ENCODE results near the gene SLC41A2. TPM values are rescaled to one million over a fixed set of nuclear protein-coding genes. Genes with fewer than 3 reads are reported as not detected.

The SLC41A2 gene
- total RNA-seq, 4 donors from 2014 or later, result 22.4 to 27.8 (median 23.9) TPM

DNA sequence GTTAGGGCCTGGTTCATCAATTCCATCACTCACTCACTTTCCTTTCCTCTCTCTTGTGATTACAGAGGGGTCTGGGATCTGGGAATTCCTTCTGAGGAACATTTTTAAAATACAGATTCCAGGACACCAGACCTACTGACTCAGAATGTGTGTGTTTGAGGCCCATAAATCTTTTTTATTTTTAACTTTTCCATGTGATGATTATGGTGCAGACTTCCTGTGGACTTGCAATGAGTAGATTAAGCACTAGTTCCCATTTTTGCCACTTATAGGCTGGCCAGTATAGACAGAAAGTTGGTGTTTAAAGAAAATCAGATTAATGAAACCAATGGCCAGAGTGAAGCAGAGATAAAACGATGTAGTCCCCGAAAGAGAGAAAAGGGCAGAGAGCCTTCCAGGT, 28.1 kb downstream of the SLC41A2 start:
- 71% methylated on average over 2 of the region's 2 CpGs for WGBS
- Histone ChIP-seq H3K36me3 (no peaks in the 10 kb centered on the region), H3K4me1 (no peaks in the 10 kb centered on the region), H3K27me3 (no peaks in the 10 kb centered on the region), H3K27ac (replicated peaks in 1 of 4) (no peak overlapping the region), H3K4me3 (no peak overlapping the region), H3K9me3 (no peaks in the 10 kb centered on the region)
- DNase-seq (ENCODE audit: extremely low spot score), result no peak
- no peak for TF ChIP-seq POLR2A (IDR thresholded peaks at IDR 0.05; ENCODE audit: low read depth)
- no peak for TF ChIP-seq EP300 (IDR thresholded peaks at IDR 0.05)
- no peak for TF ChIP-seq POLR2AphosphoS5 (IDR thresholded peaks at IDR 0.05)
- TF ChIP-seq, protein P1, sequence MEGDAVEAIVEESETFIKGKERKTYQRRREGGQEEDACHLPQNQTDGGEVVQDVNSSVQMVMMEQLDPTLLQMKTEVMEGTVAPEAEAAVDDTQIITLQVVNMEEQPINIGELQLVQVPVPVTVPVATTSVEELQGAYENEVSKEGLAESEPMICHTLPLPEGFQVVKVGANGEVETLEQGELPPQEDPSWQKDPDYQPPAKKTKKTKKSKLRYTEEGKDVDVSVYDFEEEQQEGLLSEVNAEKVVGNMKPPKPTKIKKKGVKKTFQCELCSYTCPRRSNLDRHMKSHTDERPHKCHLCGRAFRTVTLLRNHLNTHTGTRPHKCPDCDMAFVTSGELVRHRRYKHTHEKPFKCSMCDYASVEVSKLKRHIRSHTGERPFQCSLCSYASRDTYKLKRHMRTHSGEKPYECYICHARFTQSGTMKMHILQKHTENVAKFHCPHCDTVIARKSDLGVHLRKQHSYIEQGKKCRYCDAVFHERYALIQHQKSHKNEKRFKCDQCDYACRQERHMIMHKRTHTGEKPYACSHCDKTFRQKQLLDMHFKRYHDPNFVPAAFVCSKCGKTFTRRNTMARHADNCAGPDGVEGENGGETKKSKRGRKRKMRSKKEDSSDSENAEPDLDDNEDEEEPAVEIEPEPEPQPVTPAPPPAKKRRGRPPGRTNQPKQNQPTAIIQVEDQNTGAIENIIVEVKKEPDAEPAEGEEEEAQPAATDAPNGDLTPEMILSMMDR (IDR thresholded peaks at IDR 0.05), result no peak
- intact Hi-C loops (cut with DNase I), result no loop called here

- H3K4me1 ChIP-seq, result no peaks in the 10 kb centered on the region
- intact Hi-C loops (cut with DNase I), result no loop called here
- H3K36me3 ChIP-seq, result no peaks in the 10 kb centered on the region
- H3K27me3 ChIP-seq, result no peaks in the 10 kb centered on the region
- DNase-seq (ENCODE audit: extremely low spot score), result no peak
- H3K27ac ChIP-seq (replicated peaks in 1 of 4), result no peak overlapping the region
- no peak overlapping the region for H3K4me3 ChIP-seq
- 95% methylated on average over 2 of the region's 2 CpGs for WGBS
- TF ChIP-seq POLR2AphosphoS5 (IDR thresholded peaks at IDR 0.05), result no peak
- TF ChIP-seq POLR2A (IDR thresholded peaks at IDR 0.05; ENCODE audit: low read depth), result no peak
- TF ChIP-seq EP300 (IDR thresholded peaks at IDR 0.05), result no peak
- TF ChIP-seq, protein P1 (IDR thresholded peaks at IDR 0.05), result no peak
- no peaks in the 10 kb centered on the region for H3K9me3 ChIP-seq
Measured at GRCh38 chr12:104929368-104929767, 28.7 kb downstream of the SLC41A2 start.

- Histone ChIP-seq H3K4me1 (no peaks in the 10 kb centered on the region), H3K27ac (replicated peaks in 1 of 4) (no peak overlapping the region), H3K27me3 (no peaks in the 10 kb centered on the region), H3K4me3 (no peak overlapping the region), H3K36me3 (no peaks in the 10 kb centered on the region), H3K9me3 (no peaks in the 10 kb centered on the region)
- intact Hi-C loops (cut with DNase I), result no loop called here
- WGBS, result 91% methylated on average over 7 of the region's 7 CpGs
- DNase-seq (ENCODE audit: extremely low spot score), result no peak
- TF ChIP-seq EP300 (IDR thresholded peaks at IDR 0.05) (no peak), POLR2A (IDR thresholded peaks at IDR 0.05; ENCODE audit: low read depth) (no peak), POLR2AphosphoS5 (IDR thresholded peaks at IDR 0.05) (no peak)
- TF ChIP-seq, protein P1 (IDR thresholded peaks at IDR 0.05), result no peak
Measured at GRCh38 chr12:104928036-104928745, 29.9 kb downstream of the SLC41A2 start.

GRCh38 chr12:104925501-104925900, 32.6 kb downstream of the SLC41A2 start:
- WGBS, result 94% methylated on average over 7 of the region's 7 CpGs

More at GRCh38 chr12:104925501-104925900, 32.6 kb downstream of the SLC41A2 start:
- no peak for DNase-seq (ENCODE audit: extremely low spot score)
- H3K9me3 ChIP-seq, result peaks cover 0 to 12% (median 4%) of the 10 kb centered on the region in 4 donors
- no peaks in the 10 kb centered on the region for H3K4me1 ChIP-seq
- intact Hi-C loops (cut with DNase I), result no loop called here
- H3K4me3 ChIP-seq, result no peak overlapping the region
- no peaks in the 10 kb centered on the region for H3K36me3 ChIP-seq
- H3K27me3 ChIP-seq, result no peaks in the 10 kb centered on the region
- TF ChIP-seq, protein P1 (IDR thresholded peaks at IDR 0.05), result no peak
- H3K27ac ChIP-seq (replicated peaks in 1 of 4), result no peak overlapping the region
